Epithelial cell of proximal tubule (primary cell): ENCODE results near the gene C19orf53. TPM values are rescaled to one million over a fixed set of nuclear protein-coding genes. Genes with fewer than 3 reads are reported as not detected.

Source experiments
- DNase-seq: peaks from one replicate; pipeline ENCODE4 v3.0.0-alpha.2; 2011; ENCODE audit warnings: low read depth
- H3K4me3 ChIP-seq: 2 replicates; pipeline ENCODE4 v1.5.1; 2011; ENCODE audit warnings: low read depth, mild to moderate bottlenecking, low read length
- CTCF ChIP-seq: conservative IDR thresholded peaks from 2 replicates; pipeline ENCODE4 v1.5.1; 2012; ENCODE audit warnings: low read depth, mild to moderate bottlenecking, low read length
- total RNA-seq: library from RNA; depleted of rRNA; stranded (reverse); fragments of >200 nt; gene quantifications from 2 replicates; pipeline ENCODE4 v1.2.3, GENCODE V29; 2015

The C19orf53 gene
- total RNA-seq, 1 donor from 2014 or later, result 200 TPM

- no peak for TF ChIP-seq CTCF
- H3K4me3 ChIP-seq, result no peak overlapping the region
- no peak for DNase-seq
Measured at GRCh38 chr19:13806728-13807127, 32.5 kb downstream of the C19orf53 start.

GRCh38 chr19:13807421-13808021 is 33.3 kb downstream of the C19orf53 start:
- DNase-seq, result no peak
- no peak for TF ChIP-seq CTCF
- H3K4me3 ChIP-seq, result no peak overlapping the region

GRCh38 chr19:13808856-13809255 is 34.6 kb downstream of the C19orf53 start:
- H3K4me3 ChIP-seq, result no peak overlapping the region
- no peak for DNase-seq
- no peak for TF ChIP-seq CTCF

DNA sequence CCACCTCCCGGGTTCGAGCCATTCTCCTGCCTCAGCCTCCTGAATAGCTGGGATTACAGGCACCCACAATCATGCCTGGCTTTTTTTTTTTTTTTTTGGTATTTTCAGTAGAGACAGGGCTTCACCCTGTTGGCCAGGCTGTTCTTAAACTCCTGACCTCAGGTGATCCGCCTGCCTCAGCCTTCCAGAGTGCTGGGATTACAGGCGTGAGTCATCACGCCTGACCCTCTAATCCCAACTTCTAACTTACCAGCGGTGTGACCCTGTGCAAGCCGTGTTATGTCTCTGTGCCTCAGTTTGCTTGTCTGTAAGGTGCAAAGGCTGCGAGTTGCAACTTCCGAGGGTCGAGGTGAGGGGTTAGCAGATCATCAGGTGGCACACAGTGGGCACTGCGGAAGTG is 38.3 kb downstream of the C19orf53 start:
- no peak for DNase-seq
- no peak for TF ChIP-seq CTCF

DNA sequence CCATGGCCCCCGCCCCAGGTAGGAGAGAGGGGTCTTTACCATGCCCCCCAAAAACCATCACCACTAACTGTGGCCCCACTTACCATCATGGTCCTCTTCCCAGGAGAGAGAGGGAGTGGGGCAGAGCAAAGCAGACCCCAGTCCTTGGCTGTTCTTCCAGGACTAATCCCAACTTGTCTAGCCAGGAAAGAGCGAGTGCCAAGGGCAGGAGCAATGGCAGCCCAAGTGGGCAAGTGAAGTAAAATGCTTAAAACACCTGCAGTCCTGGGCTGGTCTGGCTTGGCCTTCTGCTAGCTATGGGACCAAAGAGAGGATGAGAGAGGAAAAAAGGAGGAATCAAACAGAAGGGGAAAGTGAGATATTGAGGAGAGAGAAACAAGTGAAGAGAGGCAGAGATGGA is 38.9 kb downstream of the C19orf53 start:
- no peak for TF ChIP-seq CTCF
- DNase-seq, result no peak
- no peak overlapping the region for H3K4me3 ChIP-seq

More for the DNA sequence above, 38.3 kb downstream of the C19orf53 start:
- H3K4me3 ChIP-seq, result no peak overlapping the region

GRCh38 chr19:13814550-13814949 is 40.3 kb downstream of the C19orf53 start:
- no peak for DNase-seq
- no peak for TF ChIP-seq CTCF
- no peak overlapping the region for H3K4me3 ChIP-seq

DNA sequence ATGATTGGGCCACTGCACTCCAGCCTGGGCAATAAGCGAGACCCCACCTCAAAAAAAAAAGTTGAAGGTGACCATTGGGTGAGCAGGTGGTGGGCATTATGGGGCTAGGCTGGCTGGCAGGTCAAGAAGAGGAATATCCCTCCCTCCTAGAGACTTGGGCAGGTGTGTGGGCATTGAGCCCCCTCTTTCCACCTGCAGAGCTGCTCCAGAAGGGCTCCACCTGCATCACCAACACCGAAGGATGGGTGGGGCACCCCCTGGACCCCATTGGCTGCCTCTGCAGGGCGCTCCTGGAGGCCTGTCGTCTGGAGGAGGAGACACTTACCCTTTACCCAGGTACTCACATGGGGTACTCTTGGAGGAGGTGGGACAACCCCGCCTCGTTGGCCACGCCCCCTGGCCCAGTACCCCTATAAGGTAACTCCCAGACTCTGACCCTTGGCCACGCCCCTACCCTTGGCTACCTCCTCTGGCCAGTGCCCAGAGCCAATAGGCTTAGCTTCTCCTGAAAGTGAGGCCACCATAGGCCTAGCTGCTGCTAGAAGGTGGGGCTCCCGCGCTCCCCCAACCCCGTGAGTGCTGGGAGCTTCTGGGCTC is 42.9 kb downstream of the C19orf53 start:
- no peak for DNase-seq
- no peak overlapping the region for H3K4me3 ChIP-seq
- no peak for TF ChIP-seq CTCF
